ENCODE measurements around the gene TRIM9.

The TRIM9 gene

GRCh38 chr14:51094901-51095853 lies at the start of gene TRIM9:
TSS of gene TRIM9 (minus strand) at chr14:51095105. CDS start at chr14:51094939, 166 bp downstream.
- DNase-seq = peak; percentile 88

- DNase-seq = no peak
Measured at GRCh38 chr14:51140856-51141255, 46.0 kb upstream of the TRIM9 start.

GRCh38 chr14:51140338-51140737 lies 45.4 kb upstream of the TRIM9 start:
- DNase-seq = no peak

GRCh38 chr14:51139121-51139681 lies 44.3 kb upstream of the TRIM9 start:
- DNase-seq = peak; percentile 52

GRCh38 chr14:51138404-51139103 lies 43.6 kb upstream of the TRIM9 start:
- DNase-seq = no peak

GRCh38 chr14:51131516-51131915 lies 36.6 kb upstream of the TRIM9 start:
- DNase-seq = no peak

GRCh38 chr14:51129130-51129529 lies 34.2 kb upstream of the TRIM9 start:
- DNase-seq = no peak

GRCh38 chr14:51124029-51124428 lies 29.1 kb upstream of the TRIM9 start:
- DNase-seq = no peak

- no peak for DNase-seq
Measured at GRCh38 chr14:51121096-51121495, 26.2 kb upstream of the TRIM9 start.

GRCh38 chr14:51119411-51120051 lies 24.6 kb upstream of the TRIM9 start:
- no peak for DNase-seq

GRCh38 chr14:51118993-51119392 lies 24.1 kb upstream of the TRIM9 start:
- no peak for DNase-seq

- DNase-seq = no peak
Measured at GRCh38 chr14:51117593-51117992, 22.7 kb upstream of the TRIM9 start.

- DNase-seq = no peak
Measured at GRCh38 chr14:51116682-51117081, 21.8 kb upstream of the TRIM9 start.

- DNase-seq = no peak
Measured at GRCh38 chr14:51109651-51110050, 14.7 kb upstream of the TRIM9 start.

- DNase-seq = no peak
Measured at GRCh38 chr14:51107801-51108200, 12.9 kb upstream of the TRIM9 start.

GRCh38 chr14:51104467-51104866 lies 9.6 kb upstream of the TRIM9 start:
- no peak for DNase-seq

GRCh38 chr14:51097287-51097686 lies 2.4 kb upstream of the TRIM9 start:
- DNase-seq = no peak

- DNase-seq = no peak
Measured at GRCh38 chr14:51096870-51097269, 2.0 kb upstream of the TRIM9 start.

- DNase-seq = peak; percentile 60
Measured at GRCh38 chr14:51095854-51096823, 1.2 kb upstream of the TRIM9 start.

- DNase-seq = no peak
Measured at GRCh38 chr14:51094282-51094821, 553 bp downstream of the TRIM9 start.

Measured in HCEC 1CT (cell line).